GM06990 (cell line): ENCODE results near the gene PER2.

Source experiments
- DNase-seq: peaks from one replicate; pipeline ENCODE4 v3.0.0-alpha.2; 2011; ENCODE audit not compliant: insufficient read length; ENCODE audit errors: extremely low read depth
- H3K27me3 ChIP-seq: replicated peaks from 2 replicates; pipeline ENCODE4 v1.6.0; 2011; ENCODE audit warnings: low read length; ENCODE audit not compliant: control insufficient read depth, insufficient read depth
- H3K36me3 ChIP-seq: 2 replicates; pipeline ENCODE4 v1.5.1; 2011; ENCODE audit warnings: low read length; ENCODE audit not compliant: control insufficient read depth, insufficient read depth
- H3K4me3 ChIP-seq: replicated peaks from 2 replicates; pipeline ENCODE4 v1.5.1; 2011; ENCODE audit warnings: low read depth, mild to moderate bottlenecking, control low read depth, low read length
- TF ChIP-seq, protein P1 (sequence below): IDR thresholded peaks from 2 replicates; pipeline ENCODE4 v1.5.1; 2011; ENCODE audit warnings: low read length, control low read depth, mild to moderate bottlenecking, inconsistent platforms; ENCODE audit not compliant: insufficient read depth, poor library complexity, severe bottlenecking

Gene PER2

DNA sequence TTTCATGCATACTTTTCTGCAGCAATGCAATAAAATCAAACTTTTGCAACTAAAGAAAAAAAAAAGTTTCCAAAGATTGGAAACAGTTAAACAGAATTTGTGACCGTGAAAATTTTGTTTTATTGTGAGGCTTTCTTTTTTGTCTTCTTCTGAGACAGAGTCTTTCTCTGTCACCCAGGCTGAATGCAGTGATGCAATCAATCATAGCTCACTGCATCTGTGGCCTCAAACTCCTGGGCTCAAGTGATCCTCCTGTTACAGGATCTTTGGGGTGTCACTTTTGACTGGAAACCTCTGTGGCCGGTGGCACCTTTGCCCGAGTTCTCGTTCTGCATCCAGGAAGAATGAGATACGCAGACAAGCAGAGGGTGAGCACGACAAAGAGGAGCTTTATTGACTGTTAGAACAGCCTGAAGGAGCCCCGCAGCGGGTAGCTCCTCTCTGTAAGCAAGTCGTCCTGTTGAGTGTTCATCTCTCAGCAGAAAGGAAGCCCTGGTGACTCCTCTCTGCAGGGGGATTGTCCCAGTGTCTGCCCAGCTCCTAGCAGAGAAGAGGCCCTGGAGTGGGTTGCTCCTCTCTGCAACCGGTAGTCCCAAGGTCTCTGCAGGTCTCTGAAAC lies 68.0 kb downstream of the PER2 start:
- TF ChIP-seq, protein P1, sequence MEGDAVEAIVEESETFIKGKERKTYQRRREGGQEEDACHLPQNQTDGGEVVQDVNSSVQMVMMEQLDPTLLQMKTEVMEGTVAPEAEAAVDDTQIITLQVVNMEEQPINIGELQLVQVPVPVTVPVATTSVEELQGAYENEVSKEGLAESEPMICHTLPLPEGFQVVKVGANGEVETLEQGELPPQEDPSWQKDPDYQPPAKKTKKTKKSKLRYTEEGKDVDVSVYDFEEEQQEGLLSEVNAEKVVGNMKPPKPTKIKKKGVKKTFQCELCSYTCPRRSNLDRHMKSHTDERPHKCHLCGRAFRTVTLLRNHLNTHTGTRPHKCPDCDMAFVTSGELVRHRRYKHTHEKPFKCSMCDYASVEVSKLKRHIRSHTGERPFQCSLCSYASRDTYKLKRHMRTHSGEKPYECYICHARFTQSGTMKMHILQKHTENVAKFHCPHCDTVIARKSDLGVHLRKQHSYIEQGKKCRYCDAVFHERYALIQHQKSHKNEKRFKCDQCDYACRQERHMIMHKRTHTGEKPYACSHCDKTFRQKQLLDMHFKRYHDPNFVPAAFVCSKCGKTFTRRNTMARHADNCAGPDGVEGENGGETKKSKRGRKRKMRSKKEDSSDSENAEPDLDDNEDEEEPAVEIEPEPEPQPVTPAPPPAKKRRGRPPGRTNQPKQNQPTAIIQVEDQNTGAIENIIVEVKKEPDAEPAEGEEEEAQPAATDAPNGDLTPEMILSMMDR, result no peak
- no peak overlapping the region for H3K4me3 ChIP-seq
- H3K36me3 ChIP-seq, result no peaks in the 10 kb centered on the region
- DNase-seq, result no peak
- no peaks in the 10 kb centered on the region for H3K27me3 ChIP-seq

GRCh38 chr2:238216651-238217184 lies 71.7 kb downstream of the PER2 start:
- no peak overlapping the region for H3K4me3 ChIP-seq
- DNase-seq, result no peak
- no peaks in the 10 kb centered on the region for H3K36me3 ChIP-seq
- TF ChIP-seq, protein P1, result no peak
- no peaks in the 10 kb centered on the region for H3K27me3 ChIP-seq

DNA sequence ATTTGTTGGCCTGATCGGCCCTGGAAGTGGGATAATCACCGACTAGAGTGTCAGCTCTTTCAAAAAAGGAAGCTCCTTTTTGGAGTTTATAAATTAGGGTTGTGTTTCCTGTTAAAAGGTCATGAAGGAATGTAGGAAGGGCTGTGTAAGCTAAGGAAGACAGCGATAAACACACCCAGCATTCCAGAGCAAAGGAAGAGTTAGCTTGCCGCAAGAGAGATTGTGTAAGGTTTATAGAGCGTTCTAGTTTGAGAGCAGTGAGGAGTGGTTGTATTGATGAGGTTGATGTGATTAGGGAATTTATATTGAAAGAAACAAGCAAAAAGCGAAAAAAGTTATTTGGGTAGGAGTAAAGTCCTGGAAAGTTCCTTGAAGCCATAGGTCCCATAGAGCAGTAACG lies 81.4 kb downstream of the PER2 start:
- TF ChIP-seq, protein P1, result no peak
- Histone ChIP-seq H3K27me3 (0 out of 2 replicates have a peak, but pooled peaks cover 1% of the 10 kb centered on the region), H3K36me3 (no peaks in the 10 kb centered on the region), H3K4me3 (no peak overlapping the region)
- no peak for DNase-seq

- no peak for DNase-seq
- Histone ChIP-seq H3K27me3 (no peaks in the 10 kb centered on the region), H3K4me3 (peak overlapping the region; percentile 39), H3K36me3 (peaks cover 2% of the 10 kb centered on the region; the same call in 1 of the 2 replicates)
- TF ChIP-seq, protein P1, result no peak
These were observed 84.3 kb downstream of the PER2 start for GRCh38 chr2:238203973-238204683.

DNA sequence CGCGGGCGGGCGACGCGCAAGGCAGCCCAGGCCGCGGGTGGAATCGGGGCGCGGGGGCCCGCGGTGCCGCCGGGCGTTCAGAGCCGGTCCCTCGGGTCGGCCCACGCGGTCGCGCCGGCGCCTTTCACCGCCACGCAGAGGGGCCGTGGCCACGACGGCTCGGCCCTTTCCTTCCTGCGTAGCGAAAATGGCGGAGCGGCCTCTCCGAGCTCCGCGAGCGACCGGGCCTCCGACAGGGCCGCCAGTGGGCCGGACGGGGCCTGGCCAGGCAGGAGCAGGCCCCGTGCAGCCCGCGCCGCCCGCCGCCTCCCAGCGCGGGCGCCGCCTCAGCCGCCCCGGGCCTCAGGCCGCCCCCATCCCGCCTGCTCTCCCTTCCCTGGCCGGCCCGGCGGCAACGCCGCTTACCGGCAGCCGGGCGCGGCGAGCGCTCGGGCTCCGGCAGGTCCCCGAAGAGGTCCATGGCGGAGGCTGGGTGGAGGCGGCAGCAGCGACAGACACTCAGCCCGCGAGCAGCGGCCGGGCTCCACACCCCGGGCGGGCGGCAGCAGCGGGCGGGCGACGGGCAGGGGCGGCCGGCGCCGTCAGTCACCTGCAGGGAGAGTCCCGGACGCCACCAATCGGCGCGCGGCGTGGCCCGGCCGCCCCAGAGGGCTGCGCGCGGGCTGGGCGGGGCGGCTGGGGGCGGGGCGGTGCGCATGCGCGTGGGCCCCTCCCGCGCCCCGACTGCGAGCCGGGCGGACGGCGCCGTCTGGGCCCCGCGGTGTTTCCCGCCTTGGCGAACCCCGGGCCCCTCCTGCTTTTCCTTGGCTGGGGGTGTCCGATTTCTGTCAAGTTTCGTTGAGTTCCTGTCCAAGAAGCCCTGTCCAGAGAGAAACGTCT lies 85.1 kb downstream of the PER2 start, which contains the start of gene ILKAP:
ILKAP (minus strand) TSS at position 602 of the 879 bp plus-strand sequence; CDS start at position 460, 142 bp downstream.
- DNase-seq, result peak; percentile 89
- peak within 1 kb of the TSS; percentile 88 for H3K4me3 ChIP-seq
- no peaks in the 10 kb centered on the region for H3K27me3 ChIP-seq
- H3K36me3 ChIP-seq, result peaks cover 2% of the 10 kb centered on the region; the same call in 1 of the 2 replicates
- TF ChIP-seq, protein P1, result no peak
